ENCODE data around the gene SPON2.

Gene SPON2

GRCh38 chr4:1208970-1209704, 36.8 kb upstream of the SPON2 start:
- H3K4me3 ChIP-seq (ENCODE audit: low read depth, low read length): no peak overlapping the region
- in situ Hi-C loops (cut with HindIII; ENCODE audit: low sequenced_read_pairs): no loop called here
- DNase-seq (ENCODE audit: low read depth): no peak
- TF ChIP-seq CTCF (IDR thresholded peaks at IDR 0.05; ENCODE audit: low read depth, low read length, missing control alignments): no peak

GRCh38 chr4:1208266-1208961, 36.0 kb upstream of the SPON2 start:
- no peak for TF ChIP-seq CTCF (IDR thresholded peaks at IDR 0.05; ENCODE audit: low read depth, low read length, missing control alignments)
- in situ Hi-C loops (cut with HindIII; ENCODE audit: low sequenced_read_pairs): no loop called here
- DNase-seq (ENCODE audit: low read depth): no peak
- no peak overlapping the region for H3K4me3 ChIP-seq (ENCODE audit: low read depth, low read length)

- in situ Hi-C loops (cut with HindIII; ENCODE audit: low sequenced_read_pairs): no loop called here
- DNase-seq (ENCODE audit: low read depth): no peak
- H3K4me3 ChIP-seq (ENCODE audit: low read depth, low read length): no peak overlapping the region
- no peak for TF ChIP-seq CTCF (IDR thresholded peaks at IDR 0.05; ENCODE audit: low read depth, low read length, missing control alignments)
These were observed 35.4 kb upstream of the SPON2 start for GRCh38 chr4:1207603-1208265.

- no peak overlapping the region for H3K4me3 ChIP-seq (ENCODE audit: low read depth, low read length)
- no peak for TF ChIP-seq CTCF (IDR thresholded peaks at IDR 0.05; ENCODE audit: low read depth, low read length, missing control alignments)
- in situ Hi-C loops (cut with HindIII; ENCODE audit: low sequenced_read_pairs): no loop called here
- no peak for DNase-seq (ENCODE audit: low read depth)
These were observed 34.7 kb upstream of the SPON2 start for GRCh38 chr4:1207157-1207470.

- in situ Hi-C loops (cut with HindIII; ENCODE audit: low sequenced_read_pairs): no loop called here
- TF ChIP-seq CTCF (IDR thresholded peaks at IDR 0.05; ENCODE audit: low read depth, low read length, missing control alignments): no peak
- H3K4me3 ChIP-seq (ENCODE audit: low read depth, low read length): no peak overlapping the region
- no peak for DNase-seq (ENCODE audit: low read depth)
These were observed 34.1 kb upstream of the SPON2 start for GRCh38 chr4:1206299-1207156.
